OCI-LY7 (cell line): ENCODE measurements around the gene GLYATL2. TPM values are rescaled to one million over a fixed set of nuclear protein-coding genes. Genes with fewer than 3 reads are reported as not detected.

Experiments used
- BruUV-seq: library from RNA; stranded (reverse); fragments of 400-500 nt; replicated peaks from 2 replicates; lab custom pipeline; 2021; lab: Mats Ljungman, UMichigan
- CTCF ChIA-PET: fragments of 300-600 bp; sonication (Branson Sonifier 250); formaldehyde crosslinking; loops from one replicate; lab custom pipeline; 2022; ENCODE audit warnings: antibody characterized with exemption; ENCODE audit not compliant: unreplicated experiment; lab: Charles Lee
- POLR2A ChIA-PET: fragments of 300-600 bp; sonication (Branson Sonifier 250); formaldehyde crosslinking; loops from one replicate; lab custom pipeline; 2022; ENCODE audit warnings: antibody characterized with exemption; lab: Charles Lee
- DNase-seq: peaks from one replicate; pipeline ENCODE4 v3.0.0-alpha.2; 2015; ENCODE audit warnings: low spot score
- H2AFZ ChIP-seq: fragments of 200-600 bp; sonication (generic), shearing (Covaris generic); 2 replicates; pipeline ENCODE4 v1.6.1; 2014; ENCODE audit warnings: mild to moderate bottlenecking, antibody characterized with exemption, low read length, moderate library complexity
- H3K27ac ChIP-seq: fragments of 200-600 bp; sonication (generic); 2 replicates; pipeline ENCODE4 v1.5.1; 2014; ENCODE audit warnings: mixed run types, low read depth, mild to moderate bottlenecking, moderate library complexity, low read length, inconsistent platforms; ENCODE audit not compliant: poor library complexity, severe bottlenecking
- H3K36me3 ChIP-seq: fragments of 200-600 bp; sonication (generic); 2 replicates; pipeline ENCODE4 v1.6.1; 2014; ENCODE audit warnings: mild to moderate bottlenecking, antibody characterized with exemption, low read length, moderate library complexity, mixed read lengths; ENCODE audit not compliant: insufficient read depth
- H3K4me1 ChIP-seq: fragments of 200-600 bp; sonication (generic); 2 replicates; pipeline ENCODE4 v1.5.1; 2014; ENCODE audit warnings: mild to moderate bottlenecking, low read length; ENCODE audit not compliant: insufficient read depth, poor library complexity, severe bottlenecking
- H3K4me2 ChIP-seq: fragments of 200-600 bp; sonication (generic); 2 replicates; pipeline ENCODE4 v1.6.1; 2014; ENCODE audit warnings: mild to moderate bottlenecking, low read length
- H3K4me3 ChIP-seq: fragments of 200-600 bp; sonication (generic); 2 replicates; pipeline ENCODE4 v1.5.1; 2014; ENCODE audit warnings: mild to moderate bottlenecking, low read depth, low read length; ENCODE audit not compliant: poor library complexity, severe bottlenecking
- H3K79me2 ChIP-seq: fragments of 200-600 bp; sonication (generic); 2 replicates; pipeline ENCODE4 v1.6.1; 2016; ENCODE audit warnings: low read depth, mild to moderate bottlenecking, low read length, moderate library complexity, mixed read lengths; ENCODE audit not compliant: insufficient read depth
- H3K9me2 ChIP-seq: fragments of 200-600 bp; sonication (generic); 2 replicates; pipeline ENCODE4 v1.6.1; 2016; ENCODE audit warnings: mild to moderate bottlenecking, low read length, mixed read lengths; ENCODE audit not compliant: insufficient read depth
- H3K9me3 ChIP-seq: fragments of 200-600 bp; sonication (generic); 2 replicates; pipeline ENCODE4 v1.6.1; 2014; ENCODE audit warnings: mild to moderate bottlenecking, mixed run types, low read length, mixed read lengths
- H4K20me1 ChIP-seq: fragments of 200-600 bp; sonication (generic); 2 replicates; pipeline ENCODE4 v1.6.1; 2014; ENCODE audit warnings: mild to moderate bottlenecking, antibody characterized with exemption, low read length, moderate library complexity, mixed read lengths; ENCODE audit not compliant: insufficient read depth
- CTCF ChIP-seq: fragments of 200-600 bp; sonication (generic); conservative IDR thresholded peaks from 2 replicates; pipeline ENCODE4 v1.5.1; 2014; ENCODE audit warnings: mild to moderate bottlenecking, antibody characterized with exemption, low read length, moderate library complexity, mixed read lengths
- EZH2phosphoT487 ChIP-seq: fragments of 200-600 bp; sonication (generic); IDR thresholded peaks from 2 replicates; pipeline ENCODE4 v1.6.1; 2018; ENCODE audit warnings: low read depth, borderline replicate concordance, mild to moderate bottlenecking, mixed run types, antibody characterized with exemption, low read length, moderate library complexity, mixed read lengths
- intact Hi-C: fragments of 100-400 bp; cut with micrococcal nuclease; formaldehyde crosslinking; loops from one replicate; pipeline ENCODE4 v1.10.0; 2022; ENCODE audit not compliant: unreplicated experiment
- total RNA-seq, 2 experiments: library from RNA; depleted of rRNA in 1 of 2; stranded (reverse); fragments of >200 nt in 1 of 2; shearing (Covaris generic) in 1 of 2; gene quantifications; 2 replicates each; pipeline ENCODE4 v1.2.3, GENCODE V29; 2014 to 2022

Gene GLYATL2
- total RNA-seq, 2 experiments from 2014 or later: not detected

GRCh38 chr11:58830673-58831301 lies 13.7 kb downstream of the GLYATL2 start:
- BruUV-seq: no TSS peak
- Histone ChIP-seq H3K79me2 (no peaks in the 10 kb centered on the region), H3K4me3 (no peak overlapping the region), H4K20me1 (no peaks in the 10 kb centered on the region), H3K4me2 (no peak overlapping the region), H3K4me1 (no peaks in the 10 kb centered on the region), H3K9me2 (no peaks in the 10 kb centered on the region), H3K27ac (no peak overlapping the region), H3K9me3 (peaks cover 12% of the 10 kb centered on the region), H3K36me3 (no peaks in the 10 kb centered on the region), H2AFZ (no peak overlapping the region)
- CTCF ChIA-PET: no interaction called here
- intact Hi-C loops: no loop called here
- TF ChIP-seq CTCF (no peak), EZH2phosphoT487 (no peak)
- DNase-seq: no peak
- POLR2A ChIA-PET: no interaction called here

- DNase-seq: no peak
- no peak for TF ChIP-seq EZH2phosphoT487
- TF ChIP-seq CTCF: no peak
Observed at GRCh38 chr11:58829786-58830185, 14.7 kb downstream of the GLYATL2 start.

GRCh38 chr11:58813693-58814092 lies 30.8 kb downstream of the GLYATL2 start:
- intact Hi-C loops: no loop called here
- no peaks in the 10 kb centered on the region for H3K9me2 ChIP-seq
- H2AFZ ChIP-seq: no peak overlapping the region
- no peaks in the 10 kb centered on the region for H3K36me3 ChIP-seq
- H3K79me2 ChIP-seq: no peaks in the 10 kb centered on the region
- POLR2A ChIA-PET: interaction anchor here (0.6 to 1.4 kb wide), 3 partner anchors 9 to 27 kb away, joined by 3 to 4 read pairs (median 4); no protein-coding TSS in a partner anchor
- TF ChIP-seq EZH2phosphoT487: no peak
- TF ChIP-seq CTCF: no peak
- H3K27ac ChIP-seq: no peak overlapping the region
- H3K9me3 ChIP-seq: peaks cover 16% of the 10 kb centered on the region; the same call in 1 of the 2 replicates
- no TSS peak for BruUV-seq
- no peak overlapping the region for H3K4me3 ChIP-seq
- CTCF ChIA-PET: no interaction called here
- H3K4me2 ChIP-seq: no peak overlapping the region
- DNase-seq: peak; percentile 24
- no peaks in the 10 kb centered on the region for H3K4me1 ChIP-seq
- H4K20me1 ChIP-seq: no peaks in the 10 kb centered on the region

More at GRCh38 chr11:58829786-58830185, 14.7 kb downstream of the GLYATL2 start:
- peaks cover 12% of the 10 kb centered on the region for H3K9me3 ChIP-seq
- H3K9me2 ChIP-seq: no peaks in the 10 kb centered on the region
- no peaks in the 10 kb centered on the region for H3K36me3 ChIP-seq
- intact Hi-C loops: no loop called here
- CTCF ChIA-PET: no interaction called here
- H4K20me1 ChIP-seq: no peaks in the 10 kb centered on the region
- no peak overlapping the region for H3K27ac ChIP-seq
- POLR2A ChIA-PET: no interaction called here
- no peak overlapping the region for H3K4me3 ChIP-seq
- no peak overlapping the region for H3K4me2 ChIP-seq
- H2AFZ ChIP-seq: no peak overlapping the region
- no peaks in the 10 kb centered on the region for H3K4me1 ChIP-seq
- BruUV-seq: no TSS peak
- H3K79me2 ChIP-seq: no peaks in the 10 kb centered on the region
